Stimulated activated CD8-positive, alpha-beta memory T cell treated with anti-CD3 and anti-CD28 coated beads, Interleukin-4, amount 100 ng/mL, for 24 hours (primary cell): ENCODE measurements around the gene ISG15.
"Not testable (repeated sequence)": the region's sequence is repeated elsewhere in the genome, so short reads cannot be mapped to it uniquely, and the experiment has no call there.

Experiments
- DNase-seq: peaks from one replicate; pipeline ENCODE4 v3.0.0-alpha.2; 2020; ENCODE audit warnings: low read depth

Gene ISG15

GRCh38 chr1:1013922-1014648 lies 788 bp downstream of the ISG15 start:
- DNase-seq, result no peak

- DNase-seq, result no peak
Observed at GRCh38 chr1:1014799-1015681, 1.7 kb downstream of the ISG15 start.

DNA sequence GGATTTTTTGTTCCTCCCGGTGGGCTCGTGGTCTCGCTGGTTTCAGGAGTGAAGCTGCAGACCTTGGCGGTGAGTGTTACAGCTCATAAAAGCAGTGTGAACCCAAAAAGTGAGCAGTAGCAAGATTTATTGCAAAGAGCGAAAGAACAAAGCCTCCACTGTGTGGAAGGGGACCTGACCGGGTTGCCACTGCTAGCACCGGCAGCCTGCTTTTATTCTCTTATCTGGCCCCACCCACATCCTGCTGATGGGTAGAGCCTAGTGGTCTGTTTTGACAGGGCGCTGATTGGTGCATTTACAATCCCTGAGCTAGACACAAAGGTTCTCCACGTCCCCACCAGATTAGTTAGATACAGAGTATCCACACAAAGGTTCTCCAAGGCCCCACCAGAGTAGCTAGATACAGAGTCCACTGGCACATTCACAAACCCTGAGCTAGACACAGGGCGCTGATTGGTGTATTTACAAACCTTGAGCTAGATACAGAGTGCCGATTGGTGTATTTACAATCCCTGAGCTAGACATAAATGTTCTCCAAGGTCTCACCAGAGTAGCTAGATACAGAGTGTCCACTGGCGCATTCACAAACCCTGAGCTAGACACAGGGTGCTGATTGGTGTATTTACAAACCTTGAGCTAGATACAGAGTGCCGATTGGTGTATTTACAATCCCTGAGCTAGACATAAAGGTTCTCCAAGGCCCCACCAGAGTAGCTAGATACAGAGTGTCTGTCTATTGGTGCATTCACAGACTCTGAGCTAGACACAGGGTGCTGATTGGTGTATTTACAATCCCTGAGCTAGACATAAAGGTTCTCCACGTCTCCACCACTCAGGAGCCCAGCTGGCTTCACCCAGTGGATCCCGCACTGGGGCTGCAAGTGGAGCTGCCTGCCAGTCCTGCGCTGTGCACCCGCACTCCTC lies 4.4 kb downstream of the ISG15 start:
- DNase-seq, result not testable (repeated sequence)

GRCh38 chr1:1018321-1018685 lies 5.0 kb downstream of the ISG15 start:
- DNase-seq, result not testable (repeated sequence)

- peak; percentile 64 for DNase-seq
Observed at GRCh38 chr1:1019122-1019999, 6.1 kb downstream of the ISG15 start.

GRCh38 chr1:1020000-1020404 lies 6.7 kb downstream of the ISG15 start, which contains the start of gene AGRN:
TSS of gene AGRN (plus strand) at chr1:1020120. CDS start at chr1:1020173, 53 bp downstream.
- no peak for DNase-seq

DNA sequence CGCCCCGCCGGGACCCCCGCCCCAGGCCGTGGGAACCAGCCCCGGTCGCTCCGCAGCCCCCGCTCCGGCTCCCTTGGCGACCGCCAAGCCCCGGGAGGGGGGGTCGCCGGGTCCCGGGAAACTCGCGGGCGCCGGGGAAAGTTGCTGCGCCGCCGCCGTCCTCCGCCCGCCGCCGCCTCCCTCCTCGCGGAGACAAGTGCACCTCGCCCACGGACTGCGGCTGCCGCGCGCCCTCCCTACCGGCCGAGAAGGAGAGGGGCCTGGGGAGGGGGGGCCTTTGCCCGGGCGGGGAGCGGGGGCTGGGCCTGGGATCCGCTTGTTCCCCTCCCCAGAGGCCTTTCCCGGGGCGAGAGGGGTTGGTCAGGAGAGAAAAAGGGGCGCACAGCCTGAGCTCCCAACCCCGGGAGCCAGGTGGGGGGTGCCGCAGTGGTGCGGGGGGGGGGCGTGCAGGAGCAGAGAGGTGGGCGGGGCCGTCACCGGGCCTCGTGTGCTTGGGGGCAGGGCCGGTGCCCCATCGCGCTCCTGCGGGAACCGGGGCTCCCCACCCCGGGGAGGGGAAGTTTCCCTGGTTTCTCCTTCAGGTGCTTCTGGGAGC lies 7.2 kb downstream of the ISG15 start:
- no peak for DNase-seq

DNA sequence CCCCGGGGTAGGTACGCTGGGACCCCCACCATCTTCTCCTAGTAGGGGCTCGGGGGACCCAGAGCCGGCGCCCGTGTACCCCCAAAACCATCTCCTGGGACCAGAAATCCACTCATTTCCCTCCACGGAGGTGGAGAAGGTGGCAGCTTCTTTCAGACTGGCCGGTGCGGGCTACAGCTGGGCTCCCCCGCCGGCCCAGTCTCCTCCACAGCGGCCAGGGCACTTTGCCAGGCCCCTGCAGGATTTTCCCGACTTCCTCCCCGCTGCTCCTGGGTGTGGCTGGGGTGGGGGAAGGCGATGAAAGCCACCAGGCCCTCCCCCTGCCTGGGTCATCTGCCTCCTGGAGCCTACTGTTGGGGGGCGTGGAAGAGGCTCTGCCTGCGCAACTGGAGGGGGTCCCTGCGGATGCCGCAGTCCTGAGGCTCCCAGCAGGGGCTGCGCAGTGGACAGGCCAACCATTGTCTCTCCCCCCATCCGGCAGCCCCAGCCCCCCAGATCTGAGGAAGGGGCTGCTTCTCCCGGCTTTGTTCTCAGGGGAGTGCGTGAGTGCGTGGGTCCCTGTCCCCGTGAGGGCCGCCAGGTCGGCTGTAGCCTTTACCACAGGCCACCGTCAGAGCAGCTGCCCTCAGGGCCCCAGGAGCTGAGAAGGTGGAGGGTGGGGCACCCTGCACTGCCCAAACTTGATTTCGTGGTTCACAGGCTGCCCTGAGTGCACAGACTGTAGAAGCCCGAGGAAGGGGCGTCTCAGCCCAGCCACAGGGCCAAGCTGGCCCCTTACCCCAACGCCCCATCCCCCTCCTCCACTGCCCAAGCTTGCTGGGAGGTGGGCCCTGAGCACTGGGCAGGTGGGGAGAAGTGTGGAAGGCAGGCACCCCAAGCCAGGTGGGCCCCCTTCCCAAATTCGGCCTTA lies 8.0 kb downstream of the ISG15 start:
- DNase-seq, result no peak

- no peak for DNase-seq
Observed at GRCh38 chr1:1021920-1022259, 8.6 kb downstream of the ISG15 start.

DNA sequence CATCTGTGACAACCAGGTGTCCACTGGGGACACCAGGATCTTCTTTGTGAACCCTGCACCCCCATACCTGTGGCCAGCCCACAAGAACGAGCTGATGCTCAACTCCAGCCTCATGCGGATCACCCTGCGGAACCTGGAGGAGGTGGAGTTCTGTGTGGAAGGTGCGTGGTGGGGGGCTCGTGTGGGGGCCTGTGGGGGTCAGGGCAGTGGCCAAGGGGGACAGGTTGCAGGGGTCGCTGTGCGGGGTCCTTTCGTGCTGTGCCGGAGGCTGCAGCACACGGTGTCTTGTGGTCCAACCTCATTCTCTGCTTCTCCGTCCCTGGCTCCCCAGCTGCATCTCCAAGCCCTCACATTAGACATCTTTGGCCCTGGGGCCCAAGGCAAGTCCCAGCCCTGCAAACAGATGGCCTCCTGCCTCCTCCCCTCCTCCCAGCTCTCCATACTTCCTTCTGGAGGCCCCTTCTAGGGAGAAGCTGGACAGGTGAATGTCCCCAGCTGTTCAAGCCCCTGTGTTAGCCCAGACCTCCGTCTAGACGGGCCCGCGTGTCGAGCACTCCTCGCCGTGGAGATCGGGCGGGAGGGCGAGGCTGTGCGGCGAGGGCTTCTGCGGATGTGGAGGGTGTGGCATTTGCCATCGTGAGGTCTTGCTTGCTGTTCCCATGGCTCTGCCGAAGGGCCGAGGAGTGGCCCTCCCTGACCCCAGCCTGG lies 9.2 kb downstream of the ISG15 start:
- no peak for DNase-seq

DNA sequence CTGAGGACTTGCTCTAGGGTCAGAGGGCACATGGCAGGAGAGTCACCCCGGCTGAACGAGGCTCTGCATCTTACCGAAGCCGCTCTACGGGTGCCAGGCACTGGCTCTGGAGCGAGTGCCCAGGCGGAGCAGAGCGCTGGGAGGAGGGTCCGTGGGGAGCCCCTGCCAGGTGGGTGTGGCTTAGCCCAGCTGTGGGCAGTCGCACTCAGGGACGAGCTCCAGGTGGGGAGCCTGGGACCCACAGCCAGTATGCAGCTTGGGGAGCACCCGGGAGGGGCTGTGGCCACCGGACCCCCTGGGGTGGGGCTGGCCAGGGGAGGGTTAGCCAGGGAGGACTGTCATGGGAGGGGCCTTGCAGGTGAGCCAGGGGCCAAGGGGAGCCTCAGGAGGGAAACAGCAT lies 10.4 kb downstream of the ISG15 start:
- no peak for DNase-seq

GRCh38 chr1:1024149-1024770 lies 11.0 kb downstream of the ISG15 start:
- DNase-seq, result no peak

DNA sequence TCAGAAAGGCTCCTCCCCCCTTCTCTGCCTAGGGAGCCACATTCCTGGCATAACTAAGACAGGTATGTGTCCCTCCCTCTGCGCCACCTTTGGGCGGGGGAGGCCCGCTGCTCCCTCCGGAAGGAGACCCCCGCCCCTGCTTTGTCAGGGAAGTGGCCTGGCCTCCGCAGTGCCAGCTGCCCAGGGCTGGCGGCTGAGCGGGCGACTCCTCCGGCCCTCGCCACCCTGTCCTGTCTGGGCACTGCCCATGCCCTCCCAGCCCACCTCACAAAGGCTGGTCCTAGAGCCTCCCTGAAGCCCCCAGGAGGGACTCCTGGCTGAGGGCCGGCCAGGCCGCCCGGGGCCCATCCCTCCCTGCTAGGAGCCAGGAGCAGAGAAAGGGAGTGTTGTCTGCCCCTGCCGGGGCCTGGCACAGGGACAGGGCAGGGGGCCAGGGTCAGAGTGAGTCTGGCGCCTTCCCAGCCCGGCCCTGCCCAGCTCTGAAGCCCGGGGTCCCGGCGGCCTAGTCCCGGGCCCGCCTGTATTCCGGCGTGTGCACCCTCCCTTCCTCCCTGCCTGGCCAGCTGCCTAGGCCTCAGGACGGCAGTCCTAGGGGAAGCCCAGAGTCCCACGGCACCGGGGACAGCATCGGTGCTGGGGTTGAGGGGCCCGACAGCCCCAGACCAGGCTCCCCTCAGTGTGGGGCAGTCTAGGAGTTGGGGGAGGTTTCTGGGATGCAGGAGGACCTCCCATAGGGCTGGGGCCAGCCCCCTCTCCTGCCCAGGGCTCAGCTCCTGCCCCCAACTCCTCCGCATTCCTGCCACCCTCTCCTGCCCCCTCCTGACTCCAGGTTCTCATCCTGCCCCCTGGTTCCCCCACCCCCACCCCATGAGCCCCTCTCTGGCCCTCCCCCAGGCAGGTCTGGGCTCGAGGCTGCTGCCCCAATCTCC lies 11.7 kb downstream of the ISG15 start:
- DNase-seq, result no peak

DNA sequence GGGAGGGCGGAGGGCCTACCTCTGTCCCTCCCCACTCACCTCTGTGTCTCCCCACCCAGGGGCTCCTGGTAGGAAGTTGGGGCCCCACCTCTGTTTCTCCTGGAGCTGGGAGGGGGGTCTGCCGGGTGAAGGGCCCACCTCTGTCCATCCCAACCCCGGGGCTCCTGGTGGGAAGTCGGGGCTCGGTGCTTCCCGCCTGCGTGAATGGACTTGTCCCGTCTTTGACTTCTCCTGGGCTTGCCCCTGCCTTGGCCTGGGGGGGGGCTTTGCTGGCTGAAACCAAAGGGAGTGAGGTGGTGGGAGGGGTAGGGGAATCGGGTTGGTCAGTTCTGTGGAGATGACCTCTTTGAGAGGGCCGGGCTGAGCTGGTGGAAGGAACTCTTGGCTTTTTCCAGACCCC lies 12.4 kb downstream of the ISG15 start:
- no peak for DNase-seq

DNA sequence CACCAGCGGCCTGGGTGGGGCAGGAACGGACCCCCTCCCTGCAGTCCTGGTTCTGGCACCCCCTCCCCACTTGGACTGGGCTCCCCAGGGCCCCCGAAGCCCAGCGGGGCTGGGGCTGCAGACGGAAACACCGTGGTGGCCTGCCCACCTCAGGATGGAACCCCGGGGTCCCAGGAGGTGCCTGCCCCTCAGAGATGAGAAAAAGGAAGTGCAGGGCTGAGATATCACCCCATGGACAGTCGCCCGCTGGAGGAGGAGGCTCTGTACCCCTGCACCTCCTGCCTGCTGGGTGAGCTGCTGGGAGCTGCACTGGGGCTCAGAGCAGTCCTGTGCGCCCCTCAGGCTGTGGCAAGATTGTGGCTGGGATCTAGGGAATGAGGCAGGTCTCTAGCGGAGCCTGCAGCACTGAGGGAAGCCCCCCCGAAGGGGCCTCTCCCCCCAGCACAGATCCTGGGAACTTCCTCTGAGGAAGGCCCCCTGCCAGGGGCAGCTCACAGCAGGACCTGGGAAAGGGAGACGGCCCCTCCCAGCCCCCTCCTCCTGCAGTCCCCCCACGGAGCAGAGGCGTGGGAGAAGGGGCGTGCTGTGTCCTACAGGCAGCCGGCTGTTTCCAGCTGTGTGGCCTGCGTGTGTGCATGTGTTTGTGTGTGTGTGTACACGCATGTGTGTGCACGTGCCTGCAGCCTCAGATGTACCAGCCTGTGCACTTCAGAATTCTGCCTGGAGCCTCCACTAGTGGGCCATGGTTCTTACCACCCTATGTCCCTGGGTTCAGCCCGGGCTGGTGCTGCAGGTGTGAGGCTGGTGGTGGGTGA lies 13.5 kb downstream of the ISG15 start:
- no peak for DNase-seq

DNA sequence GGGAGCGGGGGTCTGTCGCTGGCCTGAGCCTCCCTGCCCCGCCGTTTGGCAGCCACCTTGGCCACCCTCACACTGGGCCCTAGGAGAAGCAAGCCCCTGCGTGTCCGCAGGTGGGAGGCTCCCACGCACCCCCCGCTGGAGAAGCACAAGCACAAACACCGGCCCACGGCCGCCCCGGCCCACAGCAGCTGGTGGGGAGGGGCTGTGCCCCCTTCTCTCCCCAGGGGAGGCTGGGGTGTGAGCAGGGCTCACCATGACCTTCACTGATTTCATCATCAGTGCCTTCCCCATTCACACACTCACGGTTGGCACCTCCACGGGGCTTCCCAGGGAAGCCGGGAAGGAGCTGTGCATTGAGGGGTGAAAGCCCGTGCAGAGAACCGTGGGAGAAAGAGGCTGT lies 14.5 kb downstream of the ISG15 start:
- DNase-seq, result no peak
